Stimulated activated CD8-positive, alpha-beta memory T cell treated with anti-CD3 and anti-CD28 coated beads, Interleukin-4, amount 100 ng/mL, for 4 hours (primary cell): ENCODE measurements around the gene MAP1LC3B2.

Source experiments
- DNase-seq, 2 donors: peaks; one replicate each; pipeline ENCODE4 v3.0.0-alpha.2; 2020; ENCODE audit warnings: low read depth in 2 of 2, low spot score in 1 of 2

The MAP1LC3B2 gene

GRCh38 chr12:116537101-116537904 lies 21.9 kb upstream of the MAP1LC3B2 start:
- no peak for DNase-seq

- DNase-seq = no peak
Observed at GRCh38 chr12:116538076-116538591, 21.0 kb upstream of the MAP1LC3B2 start.

- no peak for DNase-seq
Observed at GRCh38 chr12:116538682-116539305, 20.4 kb upstream of the MAP1LC3B2 start.

- no peak for DNase-seq
Observed at GRCh38 chr12:116539361-116539771, 19.8 kb upstream of the MAP1LC3B2 start.

GRCh38 chr12:116539905-116540482 lies 19.2 kb upstream of the MAP1LC3B2 start:
- no peak for DNase-seq

- no peak for DNase-seq
Observed at GRCh38 chr12:116540622-116541152, 18.5 kb upstream of the MAP1LC3B2 start.

- DNase-seq = no peak
Observed at GRCh38 chr12:116541547-116542344, 17.4 kb upstream of the MAP1LC3B2 start.

GRCh38 chr12:116542345-116542956 lies 16.7 kb upstream of the MAP1LC3B2 start:
- DNase-seq = no peak

GRCh38 chr12:116544656-116545055 lies 14.5 kb upstream of the MAP1LC3B2 start:
- no peak for DNase-seq

GRCh38 chr12:116545144-116545543 lies 14.0 kb upstream of the MAP1LC3B2 start:
- DNase-seq = no peak

- DNase-seq = no peak
Observed at GRCh38 chr12:116545936-116546335, 13.2 kb upstream of the MAP1LC3B2 start.

GRCh38 chr12:116547955-116548501 lies 11.2 kb upstream of the MAP1LC3B2 start:
- no peak for DNase-seq

- DNase-seq = no peak
Observed at GRCh38 chr12:116549993-116550392, 9.2 kb upstream of the MAP1LC3B2 start.

- no peak for DNase-seq
Observed at GRCh38 chr12:116551151-116551550, 8.0 kb upstream of the MAP1LC3B2 start.

- DNase-seq = no peak
Observed at GRCh38 chr12:116551619-116551951, 7.6 kb upstream of the MAP1LC3B2 start.

- DNase-seq = no peak
Observed at GRCh38 chr12:116551952-116552772, 7.0 kb upstream of the MAP1LC3B2 start.

GRCh38 chr12:116552773-116553373 lies 6.3 kb upstream of the MAP1LC3B2 start:
- no peak for DNase-seq

GRCh38 chr12:116556356-116556952 lies 2.7 kb upstream of the MAP1LC3B2 start:
- DNase-seq = no peak
